ENCODE measurements around the gene UQCRFS1. TPM values are rescaled to one million over a fixed set of nuclear protein-coding genes. Genes with fewer than 3 reads are reported as not detected.

Gene UQCRFS1
- total RNA-seq, 1 experiment from 2014 or later = 60.6 TPM

DNA sequence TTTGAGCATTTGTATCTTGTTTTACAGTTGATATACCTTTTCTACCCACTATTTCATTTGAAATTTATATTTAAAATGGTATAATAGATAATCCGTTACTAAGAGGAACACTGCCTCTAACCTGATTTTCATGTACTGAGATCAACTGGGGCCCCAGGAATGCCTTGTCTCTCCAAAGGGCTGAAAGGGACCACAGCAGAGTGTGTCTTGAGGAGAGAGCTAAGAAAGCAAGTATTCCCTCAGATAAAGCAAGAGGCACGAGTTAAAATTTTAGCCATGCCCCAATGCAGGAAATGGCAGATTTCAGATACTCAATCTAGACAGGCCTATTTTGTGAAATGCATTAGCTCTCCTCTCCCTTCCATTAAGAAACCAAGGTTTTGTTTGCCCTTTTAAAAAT is 10.7 kb downstream of the UQCRFS1 start:
- H3K9me2 ChIP-seq (replicated peaks; ENCODE audit: low read length) = no peaks in the 10 kb centered on the region
- no peak overlapping the region for H3K27ac ChIP-seq (ENCODE audit: low read length)
- no peaks in the 10 kb centered on the region for H3K4me1 ChIP-seq (ENCODE audit: insufficient read depth, low read length)
- peaks cover 9% of the 10 kb centered on the region; the same call in 1 of the 2 replicates for H3K36me3 ChIP-seq (ENCODE audit: low read depth, low read length)
- H4K20me1 ChIP-seq (ENCODE audit: low read length) = 0 out of 2 replicates have a peak, but pooled peaks cover 8% of the 10 kb centered on the region
- ChIA-PET CTCF (no interaction called here), POLR2A (ENCODE audit: unreplicated experiment) (no interaction called here)
- no peaks in the 10 kb centered on the region for H3F3A ChIP-seq (ENCODE audit: low read length, unreplicated experiment)
- H3K79me2 ChIP-seq (ENCODE audit: low read length) = peaks cover 7% of the 10 kb centered on the region; the same call in 1 of the 2 replicates
- H3K9ac ChIP-seq (ENCODE audit: low read length) = no peak overlapping the region
- no peak overlapping the region for H2AFZ ChIP-seq (ENCODE audit: low read length)
- DNase-seq (no peak), ATAC-seq (no peak)
- intact Hi-C loops (cut with micrococcal nuclease) = no loop called here
- no peak overlapping the region for H3K4me2 ChIP-seq (ENCODE audit: low read length)
- H3K4me3 ChIP-seq (ENCODE audit: low read length) = no peak overlapping the region
- H3K27me3 ChIP-seq (ENCODE audit: low read length) = no peaks in the 10 kb centered on the region
- TF ChIP-seq, protein P1, sequence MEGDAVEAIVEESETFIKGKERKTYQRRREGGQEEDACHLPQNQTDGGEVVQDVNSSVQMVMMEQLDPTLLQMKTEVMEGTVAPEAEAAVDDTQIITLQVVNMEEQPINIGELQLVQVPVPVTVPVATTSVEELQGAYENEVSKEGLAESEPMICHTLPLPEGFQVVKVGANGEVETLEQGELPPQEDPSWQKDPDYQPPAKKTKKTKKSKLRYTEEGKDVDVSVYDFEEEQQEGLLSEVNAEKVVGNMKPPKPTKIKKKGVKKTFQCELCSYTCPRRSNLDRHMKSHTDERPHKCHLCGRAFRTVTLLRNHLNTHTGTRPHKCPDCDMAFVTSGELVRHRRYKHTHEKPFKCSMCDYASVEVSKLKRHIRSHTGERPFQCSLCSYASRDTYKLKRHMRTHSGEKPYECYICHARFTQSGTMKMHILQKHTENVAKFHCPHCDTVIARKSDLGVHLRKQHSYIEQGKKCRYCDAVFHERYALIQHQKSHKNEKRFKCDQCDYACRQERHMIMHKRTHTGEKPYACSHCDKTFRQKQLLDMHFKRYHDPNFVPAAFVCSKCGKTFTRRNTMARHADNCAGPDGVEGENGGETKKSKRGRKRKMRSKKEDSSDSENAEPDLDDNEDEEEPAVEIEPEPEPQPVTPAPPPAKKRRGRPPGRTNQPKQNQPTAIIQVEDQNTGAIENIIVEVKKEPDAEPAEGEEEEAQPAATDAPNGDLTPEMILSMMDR (conservative IDR thresholded peaks at IDR 0.05; ENCODE audit: low read depth, low read length) = no peak
- TF ChIP-seq EZH2 (IDR thresholded peaks at IDR 0.05; ENCODE audit: low read length, unreplicated experiment) (no peak), EZH2phosphoT487 (IDR thresholded peaks at IDR 0.05; ENCODE audit: borderline replicate concordance, low read length) (no peak)
- no peaks in the 10 kb centered on the region for H3K9me3 ChIP-seq (ENCODE audit: low read length)
- no TSS peak for BruUV-seq (replicated peaks)

DNA sequence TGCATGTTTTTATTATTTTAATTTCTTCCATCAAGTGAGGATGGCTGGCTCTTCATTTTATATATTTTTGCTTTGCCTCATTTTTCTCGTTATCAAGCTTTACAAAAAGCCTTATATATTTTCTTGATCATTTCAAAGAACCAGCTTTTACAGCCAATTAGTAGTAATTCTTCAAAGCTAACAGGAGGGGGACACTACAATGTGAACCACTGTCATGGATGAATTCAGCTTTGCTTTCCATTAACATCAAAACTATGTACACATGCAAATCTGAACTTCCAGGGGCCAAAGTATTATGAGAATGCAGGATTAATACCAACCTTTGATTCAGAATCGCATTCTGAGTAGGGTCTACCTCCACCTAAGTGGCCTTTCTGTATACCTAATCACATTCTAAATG is 11.1 kb downstream of the UQCRFS1 start:
- intact Hi-C loops (cut with micrococcal nuclease) = no loop called here
- H3K4me1 ChIP-seq (ENCODE audit: insufficient read depth, low read length) = no peaks in the 10 kb centered on the region
- DNase-seq = no peak
- H3F3A ChIP-seq (ENCODE audit: low read length, unreplicated experiment) = no peaks in the 10 kb centered on the region
- H3K4me3 ChIP-seq (ENCODE audit: low read length) = no peak overlapping the region
- H3K9ac ChIP-seq (ENCODE audit: low read length) = no peak overlapping the region
- no peaks in the 10 kb centered on the region for H3K9me3 ChIP-seq (ENCODE audit: low read length)
- H3K27me3 ChIP-seq (ENCODE audit: low read length) = no peaks in the 10 kb centered on the region
- peaks cover 9% of the 10 kb centered on the region; the same call in 1 of the 2 replicates for H3K36me3 ChIP-seq (ENCODE audit: low read depth, low read length)
- no peak overlapping the region for H3K4me2 ChIP-seq (ENCODE audit: low read length)
- H3K79me2 ChIP-seq (ENCODE audit: low read length) = peaks cover 7% of the 10 kb centered on the region; the same call in 1 of the 2 replicates
- no peaks in the 10 kb centered on the region for H3K9me2 ChIP-seq (replicated peaks; ENCODE audit: low read length)
- TF ChIP-seq EZH2 (IDR thresholded peaks at IDR 0.05; ENCODE audit: low read length, unreplicated experiment) (no peak), EZH2phosphoT487 (IDR thresholded peaks at IDR 0.05; ENCODE audit: borderline replicate concordance, low read length) (no peak)
- TF ChIP-seq, protein P1 (conservative IDR thresholded peaks at IDR 0.05; ENCODE audit: low read depth, low read length) = no peak
- ChIA-PET CTCF (no interaction called here), POLR2A (ENCODE audit: unreplicated experiment) (no interaction called here)
- no TSS peak for BruUV-seq (replicated peaks)
- H3K27ac ChIP-seq (ENCODE audit: low read length) = no peak overlapping the region
- H4K20me1 ChIP-seq (ENCODE audit: low read length) = 0 out of 2 replicates have a peak, but pooled peaks cover 8% of the 10 kb centered on the region
- H2AFZ ChIP-seq (ENCODE audit: low read length) = no peak overlapping the region
- ATAC-seq = no peak

DNA sequence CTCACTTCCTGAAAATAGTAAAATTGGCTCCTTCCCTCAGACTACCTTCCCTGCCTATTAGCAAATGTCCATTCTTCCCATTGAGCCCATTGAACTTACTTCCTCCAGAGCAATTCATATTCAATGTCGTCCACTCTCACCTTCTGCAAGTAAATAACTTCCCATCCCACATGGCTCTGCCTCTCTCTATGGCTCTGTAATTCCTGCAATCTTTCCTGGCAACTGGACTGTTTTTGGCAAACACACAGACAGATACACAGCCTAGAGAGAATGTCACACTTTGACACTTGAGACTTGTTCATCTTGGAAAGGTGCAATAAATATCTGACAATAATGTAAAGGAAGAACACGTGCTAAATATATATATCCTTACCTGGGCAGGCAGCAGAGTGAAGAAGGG is 18.3 kb downstream of the UQCRFS1 start:
- Histone ChIP-seq H3K27me3 (ENCODE audit: low read length) (no peaks in the 10 kb centered on the region), H3K9ac (ENCODE audit: low read length) (no peak overlapping the region), H3K4me1 (ENCODE audit: insufficient read depth, low read length) (no peaks in the 10 kb centered on the region), H3K27ac (ENCODE audit: low read length) (no peak overlapping the region), H3K36me3 (ENCODE audit: low read depth, low read length) (no peaks in the 10 kb centered on the region), H3K9me2 (replicated peaks; ENCODE audit: low read length) (no peaks in the 10 kb centered on the region), H3K4me2 (ENCODE audit: low read length) (no peak overlapping the region), H4K20me1 (ENCODE audit: low read length) (no peaks in the 10 kb centered on the region), H2AFZ (ENCODE audit: low read length) (no peak overlapping the region), H3K79me2 (ENCODE audit: low read length) (no peaks in the 10 kb centered on the region), H3F3A (ENCODE audit: low read length, unreplicated experiment) (no peaks in the 10 kb centered on the region), H3K9me3 (ENCODE audit: low read length) (no peaks in the 10 kb centered on the region), H3K4me3 (ENCODE audit: low read length) (no peak overlapping the region)
- CTCF ChIA-PET = no interaction called here
- POLR2A ChIA-PET (ENCODE audit: unreplicated experiment) = no interaction called here
- DNase-seq (no peak), ATAC-seq (no peak)
- BruUV-seq (replicated peaks) = no TSS peak
- intact Hi-C loops (cut with micrococcal nuclease) = no loop called here
- TF ChIP-seq EZH2phosphoT487 (IDR thresholded peaks at IDR 0.05; ENCODE audit: borderline replicate concordance, low read length) (no peak), EZH2 (IDR thresholded peaks at IDR 0.05; ENCODE audit: low read length, unreplicated experiment) (no peak)
- TF ChIP-seq, protein P1 (conservative IDR thresholded peaks at IDR 0.05; ENCODE audit: low read depth, low read length) = no peak
